ENCODE results near the gene NUDT3. TPM values are rescaled to one million over a fixed set of nuclear protein-coding genes. Genes with fewer than 3 reads are reported as not detected.

The NUDT3 gene
- total and polyA plus RNA-seq, 2 experiments from 2014 or later, result 12.1 to 31.1 TPM

DNA sequence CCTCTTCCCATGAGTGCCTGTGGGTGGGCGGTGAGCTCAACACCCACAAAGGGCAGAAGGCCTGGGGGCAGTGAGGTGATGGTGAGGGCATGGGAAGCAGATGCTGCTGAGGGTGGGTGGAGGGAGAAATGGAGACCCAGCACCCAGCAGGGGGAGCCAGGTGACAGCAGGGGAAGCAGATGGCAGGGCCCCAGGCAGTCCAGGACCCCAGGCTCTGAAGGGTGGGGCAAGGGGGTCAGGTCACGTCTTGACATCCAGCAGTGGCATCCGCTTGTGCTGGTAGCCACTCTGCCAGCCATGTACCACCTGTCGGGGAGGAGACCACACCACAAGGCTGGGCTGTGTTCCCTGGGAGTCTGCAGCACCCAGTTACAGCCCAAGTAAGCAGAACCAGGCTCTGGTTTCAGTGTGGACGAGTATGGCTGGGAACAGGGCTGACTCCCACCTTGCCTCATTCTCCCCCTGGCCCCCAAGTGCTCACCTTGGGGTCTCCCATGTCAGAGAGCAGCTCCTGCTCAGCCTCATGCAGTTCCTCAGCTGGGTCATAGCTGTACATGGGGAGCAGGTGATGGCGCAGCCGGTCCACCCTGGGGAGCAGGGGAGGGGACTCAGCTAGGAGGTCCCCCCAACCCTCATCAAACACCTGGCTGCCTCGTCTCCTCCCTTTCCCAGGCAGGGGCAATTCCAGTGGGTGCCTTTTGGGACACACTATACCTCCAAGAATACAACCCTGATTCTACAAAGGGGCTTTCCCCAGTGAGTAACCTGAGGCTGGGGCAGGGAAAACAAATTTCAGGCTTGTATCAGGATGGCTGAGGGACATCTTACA is 145.7 kb downstream of the NUDT3 start:
- ATAC-seq (peak; percentile 18), DNase-seq (ENCODE audit: low spot score) (peak; percentile 80)
- H3K27me3 Mint-ChIP-seq (ENCODE audit: insufficient read depth, low read depth, poor library complexity), result peaks cover 67% of the 10 kb centered on the region
- Histone ChIP-seq H4K20me1 (replicated peaks; ENCODE audit: insufficient read depth) (peaks cover 21% of the 10 kb centered on the region), H3K27me3 (ENCODE audit: insufficient read depth) (no peaks in the 10 kb centered on the region), H3K9me2 (ENCODE audit: insufficient read depth) (no peaks in the 10 kb centered on the region), H3K4me2 (no peak overlapping the region), H3K4me1 (ENCODE audit: insufficient read depth) (peaks cover 30% of the 10 kb centered on the region; the same call in 1 of the 2 replicates), H3K79me2 (replicated peaks; ENCODE audit: insufficient read depth) (peaks cover 17% of the 10 kb centered on the region), H3F3A (replicated peaks; ENCODE audit: low read depth) (peaks cover 46% of the 10 kb centered on the region), H3K27ac (ENCODE audit: low read depth) (peak overlapping the region; percentile 24), H3K4me3 (no peak overlapping the region), H3K36me3 (ENCODE audit: insufficient read depth) (peaks cover 20% of the 10 kb centered on the region; the same call in 1 of the 2 replicates), H2AFZ (no peak overlapping the region)
- peaks cover 48% of the 10 kb centered on the region for H3K4me1 Mint-ChIP-seq
- TF ChIP-seq POLR2AphosphoS5 (IDR thresholded peaks at IDR 0.05; ENCODE audit: low read depth) (peak; percentile 98), CREB1 (CRISPR knock-in tag; IDR thresholded peaks at IDR 0.05; ENCODE audit: low read depth) (peak; percentile 39; the same call in 1 of the 2 replicates), STAT1 (IDR thresholded peaks at IDR 0.05; ENCODE audit: unreplicated experiment) (no peak), EZH2phosphoT487 (IDR thresholded peaks at IDR 0.05; ENCODE audit: unreplicated experiment) (no peak), ZNF331 (CRISPR knock-in tag; IDR thresholded peaks at IDR 0.05; ENCODE audit: low read depth) (no peak), NANOG (IDR thresholded peaks at IDR 0.05; ENCODE audit: borderline replicate concordance) (no peak), ZNF114 (CRISPR knock-in tag; IDR thresholded peaks at IDR 0.05) (no peak), JUNB (IDR thresholded peaks at IDR 0.05; ENCODE audit: unreplicated experiment) (no peak), EZH2 (IDR thresholded peaks at IDR 0.05; ENCODE audit: low read depth, unreplicated experiment) (no peak)
- TF ChIP-seq, protein P1, sequence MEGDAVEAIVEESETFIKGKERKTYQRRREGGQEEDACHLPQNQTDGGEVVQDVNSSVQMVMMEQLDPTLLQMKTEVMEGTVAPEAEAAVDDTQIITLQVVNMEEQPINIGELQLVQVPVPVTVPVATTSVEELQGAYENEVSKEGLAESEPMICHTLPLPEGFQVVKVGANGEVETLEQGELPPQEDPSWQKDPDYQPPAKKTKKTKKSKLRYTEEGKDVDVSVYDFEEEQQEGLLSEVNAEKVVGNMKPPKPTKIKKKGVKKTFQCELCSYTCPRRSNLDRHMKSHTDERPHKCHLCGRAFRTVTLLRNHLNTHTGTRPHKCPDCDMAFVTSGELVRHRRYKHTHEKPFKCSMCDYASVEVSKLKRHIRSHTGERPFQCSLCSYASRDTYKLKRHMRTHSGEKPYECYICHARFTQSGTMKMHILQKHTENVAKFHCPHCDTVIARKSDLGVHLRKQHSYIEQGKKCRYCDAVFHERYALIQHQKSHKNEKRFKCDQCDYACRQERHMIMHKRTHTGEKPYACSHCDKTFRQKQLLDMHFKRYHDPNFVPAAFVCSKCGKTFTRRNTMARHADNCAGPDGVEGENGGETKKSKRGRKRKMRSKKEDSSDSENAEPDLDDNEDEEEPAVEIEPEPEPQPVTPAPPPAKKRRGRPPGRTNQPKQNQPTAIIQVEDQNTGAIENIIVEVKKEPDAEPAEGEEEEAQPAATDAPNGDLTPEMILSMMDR (conservative IDR thresholded peaks at IDR 0.05; ENCODE audit: low read depth in 2 of 2), result peak; percentile 35 to 67; a peak in 3 of 4 replicates
- TF ChIP-seq, protein P2, sequence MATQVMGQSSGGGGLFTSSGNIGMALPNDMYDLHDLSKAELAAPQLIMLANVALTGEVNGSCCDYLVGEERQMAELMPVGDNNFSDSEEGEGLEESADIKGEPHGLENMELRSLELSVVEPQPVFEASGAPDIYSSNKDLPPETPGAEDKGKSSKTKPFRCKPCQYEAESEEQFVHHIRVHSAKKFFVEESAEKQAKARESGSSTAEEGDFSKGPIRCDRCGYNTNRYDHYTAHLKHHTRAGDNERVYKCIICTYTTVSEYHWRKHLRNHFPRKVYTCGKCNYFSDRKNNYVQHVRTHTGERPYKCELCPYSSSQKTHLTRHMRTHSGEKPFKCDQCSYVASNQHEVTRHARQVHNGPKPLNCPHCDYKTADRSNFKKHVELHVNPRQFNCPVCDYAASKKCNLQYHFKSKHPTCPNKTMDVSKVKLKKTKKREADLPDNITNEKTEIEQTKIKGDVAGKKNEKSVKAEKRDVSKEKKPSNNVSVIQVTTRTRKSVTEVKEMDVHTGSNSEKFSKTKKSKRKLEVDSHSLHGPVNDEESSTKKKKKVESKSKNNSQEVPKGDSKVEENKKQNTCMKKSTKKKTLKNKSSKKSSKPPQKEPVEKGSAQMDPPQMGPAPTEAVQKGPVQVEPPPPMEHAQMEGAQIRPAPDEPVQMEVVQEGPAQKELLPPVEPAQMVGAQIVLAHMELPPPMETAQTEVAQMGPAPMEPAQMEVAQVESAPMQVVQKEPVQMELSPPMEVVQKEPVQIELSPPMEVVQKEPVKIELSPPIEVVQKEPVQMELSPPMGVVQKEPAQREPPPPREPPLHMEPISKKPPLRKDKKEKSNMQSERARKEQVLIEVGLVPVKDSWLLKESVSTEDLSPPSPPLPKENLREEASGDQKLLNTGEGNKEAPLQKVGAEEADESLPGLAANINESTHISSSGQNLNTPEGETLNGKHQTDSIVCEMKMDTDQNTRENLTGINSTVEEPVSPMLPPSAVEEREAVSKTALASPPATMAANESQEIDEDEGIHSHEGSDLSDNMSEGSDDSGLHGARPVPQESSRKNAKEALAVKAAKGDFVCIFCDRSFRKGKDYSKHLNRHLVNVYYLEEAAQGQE (IDR thresholded peaks at IDR 0.05; ENCODE audit: unreplicated experiment), result no peak
- TF ChIP-seq, protein P3, sequence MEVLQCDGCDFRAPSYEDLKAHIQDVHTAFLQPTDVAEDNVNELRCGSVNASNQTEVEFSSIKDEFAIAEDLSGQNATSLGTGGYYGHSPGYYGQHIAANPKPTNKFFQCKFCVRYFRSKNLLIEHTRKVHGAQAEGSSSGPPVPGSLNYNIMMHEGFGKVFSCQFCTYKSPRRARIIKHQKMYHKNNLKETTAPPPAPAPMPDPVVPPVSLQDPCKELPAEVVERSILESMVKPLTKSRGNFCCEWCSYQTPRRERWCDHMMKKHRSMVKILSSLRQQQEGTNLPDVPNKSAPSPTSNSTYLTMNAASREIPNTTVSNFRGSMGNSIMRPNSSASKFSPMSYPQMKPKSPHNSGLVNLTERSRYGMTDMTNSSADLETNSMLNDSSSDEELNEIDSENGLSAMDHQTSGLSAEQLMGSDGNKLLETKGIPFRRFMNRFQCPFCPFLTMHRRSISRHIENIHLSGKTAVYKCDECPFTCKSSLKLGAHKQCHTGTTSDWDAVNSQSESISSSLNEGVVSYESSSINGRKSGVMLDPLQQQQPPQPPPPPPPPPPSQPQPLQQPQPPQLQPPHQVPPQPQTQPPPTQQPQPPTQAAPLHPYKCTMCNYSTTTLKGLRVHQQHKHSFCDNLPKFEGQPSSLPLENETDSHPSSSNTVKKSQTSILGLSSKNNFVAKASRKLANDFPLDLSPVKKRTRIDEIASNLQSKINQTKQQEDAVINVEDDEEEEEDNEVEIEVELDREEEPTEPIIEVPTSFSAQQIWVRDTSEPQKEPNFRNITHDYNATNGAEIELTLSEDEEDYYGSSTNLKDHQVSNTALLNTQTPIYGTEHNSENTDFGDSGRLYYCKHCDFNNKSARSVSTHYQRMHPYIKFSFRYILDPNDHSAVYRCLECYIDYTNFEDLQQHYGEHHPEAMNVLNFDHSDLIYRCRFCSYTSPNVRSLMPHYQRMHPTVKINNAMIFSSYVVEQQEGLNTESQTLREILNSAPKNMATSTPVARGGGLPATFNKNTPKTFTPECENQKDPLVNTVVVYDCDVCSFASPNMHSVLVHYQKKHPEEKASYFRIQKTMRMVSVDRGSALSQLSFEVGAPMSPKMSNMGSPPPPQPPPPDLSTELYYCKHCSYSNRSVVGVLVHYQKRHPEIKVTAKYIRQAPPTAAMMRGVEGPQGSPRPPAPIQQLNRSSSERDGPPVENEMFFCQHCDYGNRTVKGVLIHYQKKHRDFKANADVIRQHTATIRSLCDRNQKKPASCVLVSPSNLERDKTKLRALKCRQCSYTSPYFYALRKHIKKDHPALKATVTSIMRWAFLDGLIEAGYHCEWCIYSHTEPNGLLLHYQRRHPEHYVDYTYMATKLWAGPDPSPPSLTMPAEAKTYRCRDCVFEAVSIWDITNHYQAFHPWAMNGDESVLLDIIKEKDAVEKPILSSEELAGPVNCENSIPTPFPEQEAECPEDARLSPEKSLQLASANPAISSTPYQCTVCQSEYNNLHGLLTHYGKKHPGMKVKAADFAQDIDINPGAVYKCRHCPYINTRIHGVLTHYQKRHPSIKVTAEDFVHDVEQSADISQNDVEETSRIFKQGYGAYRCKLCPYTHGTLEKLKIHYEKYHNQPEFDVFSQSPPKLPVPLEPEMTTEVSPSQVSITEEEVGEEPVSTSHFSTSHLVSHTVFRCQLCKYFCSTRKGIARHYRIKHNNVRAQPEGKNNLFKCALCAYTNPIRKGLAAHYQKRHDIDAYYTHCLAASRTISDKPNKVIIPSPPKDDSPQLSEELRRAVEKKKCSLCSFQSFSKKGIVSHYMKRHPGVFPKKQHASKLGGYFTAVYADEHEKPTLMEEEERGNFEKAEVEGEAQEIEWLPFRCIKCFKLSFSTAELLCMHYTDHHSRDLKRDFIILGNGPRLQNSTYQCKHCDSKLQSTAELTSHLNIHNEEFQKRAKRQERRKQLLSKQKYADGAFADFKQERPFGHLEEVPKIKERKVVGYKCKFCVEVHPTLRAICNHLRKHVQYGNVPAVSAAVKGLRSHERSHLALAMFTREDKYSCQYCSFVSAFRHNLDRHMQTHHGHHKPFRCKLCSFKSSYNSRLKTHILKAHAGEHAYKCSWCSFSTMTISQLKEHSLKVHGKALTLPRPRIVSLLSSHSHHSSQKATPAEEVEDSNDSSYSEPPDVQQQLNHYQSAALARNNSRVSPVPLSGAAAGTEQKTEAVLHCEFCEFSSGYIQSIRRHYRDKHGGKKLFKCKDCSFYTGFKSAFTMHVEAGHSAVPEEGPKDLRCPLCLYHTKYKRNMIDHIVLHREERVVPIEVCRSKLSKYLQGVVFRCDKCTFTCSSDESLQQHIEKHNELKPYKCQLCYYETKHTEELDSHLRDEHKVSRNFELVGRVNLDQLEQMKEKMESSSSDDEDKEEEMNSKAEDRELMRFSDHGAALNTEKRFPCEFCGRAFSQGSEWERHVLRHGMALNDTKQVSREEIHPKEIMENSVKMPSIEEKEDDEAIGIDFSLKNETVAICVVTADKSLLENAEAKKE (CRISPR knock-in tag; IDR thresholded peaks at IDR 0.05), result peak; percentile 74; the same call in 1 of the 2 replicates
- TF ChIP-seq, protein P4, sequence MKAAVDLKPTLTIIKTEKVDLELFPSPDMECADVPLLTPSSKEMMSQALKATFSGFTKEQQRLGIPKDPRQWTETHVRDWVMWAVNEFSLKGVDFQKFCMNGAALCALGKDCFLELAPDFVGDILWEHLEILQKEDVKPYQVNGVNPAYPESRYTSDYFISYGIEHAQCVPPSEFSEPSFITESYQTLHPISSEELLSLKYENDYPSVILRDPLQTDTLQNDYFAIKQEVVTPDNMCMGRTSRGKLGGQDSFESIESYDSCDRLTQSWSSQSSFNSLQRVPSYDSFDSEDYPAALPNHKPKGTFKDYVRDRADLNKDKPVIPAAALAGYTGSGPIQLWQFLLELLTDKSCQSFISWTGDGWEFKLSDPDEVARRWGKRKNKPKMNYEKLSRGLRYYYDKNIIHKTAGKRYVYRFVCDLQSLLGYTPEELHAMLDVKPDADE (IDR thresholded peaks at IDR 0.05), result no peak
- peaks cover 2% of the 10 kb centered on the region; the same call in 2 of the 3 replicates for H3K9me3 Mint-ChIP-seq
- H3K36me3 Mint-ChIP-seq (ENCODE audit: low read depth), result peaks cover 46% of the 10 kb centered on the region
- peak overlapping the region; percentile 74 for H3K27ac Mint-ChIP-seq
- H3K4me3 Mint-ChIP-seq, result peak overlapping the region; percentile 48
